Measurements from ENCODE around the gene NUDC. TPM values are rescaled to one million over a fixed set of nuclear protein-coding genes. Genes with fewer than 3 reads are reported as not detected.

NUDC gene
- total RNA-seq, 2 experiments from 2014 or later, result 43.0 to 44.6 TPM

GRCh38 chr1:26994020-26994786 lies 72.7 kb downstream of the NUDC start:
- no peaks in the 10 kb centered on the region for H3K36me3 ChIP-seq (ENCODE audit: insufficient read depth, low read length)
- H3K4me1 ChIP-seq (ENCODE audit: insufficient read depth, low read length), result peaks cover 23% of the 10 kb centered on the region
- ChIA-PET POLR2A (interaction anchor here (1.3 to 1.4 kb wide), 2 partner anchors 9 to 161 kb away, joined by 3 read pairs; partner anchors contain the start of gene SLC9A1), CTCF (interaction anchor here (0.6 to 2.8 kb wide), 3 partner anchors 19 to 51 kb away, joined by 3 to 11 read pairs (median 6); no protein-coding TSS in a partner anchor)
- TF ChIP-seq CTCF (IDR thresholded peaks at IDR 0.05), result no peak
- H3K9me3 ChIP-seq (ENCODE audit: control insufficient read depth in 1 of 2, insufficient read depth in 1 of 2, low read length in 2 of 2), result peaks cover 0 to 5% of the 10 kb centered on the region in 2 experiments
- Mint-ChIP-seq H3K9me3 (no peaks in the 10 kb centered on the region), H3K27ac (no peak overlapping the region), H3K27me3 (peaks cover 68% of the 10 kb centered on the region), H3K4me3 (peak overlapping the region; percentile 89), H3K36me3 (ENCODE audit: low read depth) (no peaks in the 10 kb centered on the region), H3K4me1 (ENCODE audit: low read depth) (peaks cover 17% of the 10 kb centered on the region)
- DNase-seq, result peak in 6 of 14 experiments; percentile 7 to 67 (median 23)
- intact Hi-C loops (cut with DNase I, micrococcal nuclease), result loop anchor here in 1 of 2 experiments (10.0 kb wide), 1 partner anchor 781 kb away; the partner anchor contains the start of gene STX12
- H3K27ac ChIP-seq (ENCODE audit: low read depth in 1 of 2, low read length in 2 of 2), result no peak overlapping the region
- H3K4me3 ChIP-seq (ENCODE audit: low read length), result peak overlapping the region; percentile 36
- ATAC-seq (ENCODE audit: poor library complexity), result peak; percentile 33
- peaks cover 42 to 48% of the 10 kb centered on the region in 2 experiments for H3K27me3 ChIP-seq (ENCODE audit: control insufficient read depth in 1 of 2, insufficient read depth in 2 of 2, low read length in 2 of 2)

GRCh38 chr1:26994787-26995517 lies 73.4 kb downstream of the NUDC start:
- no peak for ATAC-seq (ENCODE audit: poor library complexity)
- Mint-ChIP-seq H3K9me3 (no peaks in the 10 kb centered on the region), H3K27me3 (peaks cover 68% of the 10 kb centered on the region), H3K4me3 (peak overlapping the region; percentile 89), H3K27ac (no peak overlapping the region), H3K4me1 (ENCODE audit: low read depth) (peaks cover 17% of the 10 kb centered on the region), H3K36me3 (ENCODE audit: low read depth) (no peaks in the 10 kb centered on the region)
- H3K4me1 ChIP-seq (ENCODE audit: insufficient read depth, low read length), result peaks cover 23% of the 10 kb centered on the region
- peak overlapping the region; percentile 36 for H3K4me3 ChIP-seq (ENCODE audit: low read length)
- no peaks in the 10 kb centered on the region for H3K36me3 ChIP-seq (ENCODE audit: insufficient read depth, low read length)
- H3K27ac ChIP-seq (ENCODE audit: low read depth in 1 of 2, low read length in 2 of 2), result no peak overlapping the region
- intact Hi-C loops (cut with DNase I, micrococcal nuclease), result loop anchor here in 1 of 2 experiments (10.0 kb wide), 1 partner anchor 780 kb away; the partner anchor contains the start of gene STX12
- ChIA-PET CTCF (interaction anchor here (1.1 to 2.8 kb wide), 2 partner anchors 34 to 50 kb away, joined by 3 to 11 read pairs; no protein-coding TSS in a partner anchor), POLR2A (interaction anchor here (1.3 kb wide), 1 partner anchor 10 kb away, joined by 3 read pairs; no protein-coding TSS in a partner anchor)
- DNase-seq, result no peak
- peaks cover 42 to 48% of the 10 kb centered on the region in 2 experiments for H3K27me3 ChIP-seq (ENCODE audit: control insufficient read depth in 1 of 2, insufficient read depth in 2 of 2, low read length in 2 of 2)
- peaks cover 0 to 5% of the 10 kb centered on the region in 2 experiments for H3K9me3 ChIP-seq (ENCODE audit: control insufficient read depth in 1 of 2, insufficient read depth in 1 of 2, low read length in 2 of 2)
- TF ChIP-seq CTCF (IDR thresholded peaks at IDR 0.05), result no peak

- ATAC-seq (ENCODE audit: poor library complexity) (no peak), DNase-seq (no peak)
- POLR2A ChIA-PET, result no interaction called here
- peaks cover 0 to 5% of the 10 kb centered on the region in 2 experiments for H3K9me3 ChIP-seq (ENCODE audit: control insufficient read depth in 1 of 2, insufficient read depth in 1 of 2, low read length in 2 of 2)
- H3K9me3 Mint-ChIP-seq, result no peaks in the 10 kb centered on the region
- peaks cover 59% of the 10 kb centered on the region for H3K27me3 Mint-ChIP-seq
- H3K27ac Mint-ChIP-seq, result no peak overlapping the region
- H3K27ac ChIP-seq (ENCODE audit: low read depth in 1 of 2, low read length in 2 of 2), result no peak overlapping the region
- CTCF ChIA-PET, result interaction anchor here (1.0 to 2.8 kb wide), 2 partner anchors 49 kb away, joined by 4 to 11 read pairs; no protein-coding TSS in a partner anchor
- intact Hi-C loops (cut with DNase I, micrococcal nuclease), result loop anchor here in 1 of 2 experiments (2.0 to 10.0 kb wide), 2 partner anchors 101 to 779 kb away; partner anchors contain the start of gene STX12
- H3K4me3 ChIP-seq (ENCODE audit: low read length), result no peak overlapping the region
- peaks cover 39 to 48% of the 10 kb centered on the region in 2 experiments for H3K27me3 ChIP-seq (ENCODE audit: control insufficient read depth in 1 of 2, insufficient read depth in 2 of 2, low read length in 2 of 2)
- peaks cover 17% of the 10 kb centered on the region for H3K4me1 Mint-ChIP-seq (ENCODE audit: low read depth)
- H3K4me3 Mint-ChIP-seq, result peak overlapping the region; percentile 61
- H3K36me3 ChIP-seq (ENCODE audit: insufficient read depth, low read length), result no peaks in the 10 kb centered on the region
- H3K4me1 ChIP-seq (ENCODE audit: insufficient read depth, low read length), result peaks cover 23% of the 10 kb centered on the region
- TF ChIP-seq CTCF (IDR thresholded peaks at IDR 0.05), result no peak
- no peaks in the 10 kb centered on the region for H3K36me3 Mint-ChIP-seq (ENCODE audit: low read depth)
Observed at GRCh38 chr1:26996024-26996423, 74.5 kb downstream of the NUDC start.
